Dedifferentiated amniotic fluid mesenchymal stem cell (primary cell): ENCODE measurements around the gene COA8.

Source experiments
- DNase-seq: peaks from one replicate; pipeline ENCODE4 v3.0.0-alpha.2; 2016; ENCODE audit errors: extremely low spot score

Gene COA8

GRCh38 chr14:103548463-103549351, 14.1 kb upstream of the COA8 start:
- DNase-seq = no peak

GRCh38 chr14:103549361-103550311, 13.1 kb upstream of the COA8 start:
- DNase-seq = no peak

- DNase-seq = no peak
These were observed 12.1 kb upstream of the COA8 start for GRCh38 chr14:103550451-103551337.

- DNase-seq = no peak
These were observed 11.4 kb upstream of the COA8 start for GRCh38 chr14:103551338-103551762.

- DNase-seq = peak; percentile 73
These were observed 10.5 kb upstream of the COA8 start for GRCh38 chr14:103552011-103552845.

GRCh38 chr14:103552846-103553210, 9.9 kb upstream of the COA8 start:
- DNase-seq = no peak

GRCh38 chr14:103555559-103556337, 7.0 kb upstream of the COA8 start:
- DNase-seq = no peak

GRCh38 chr14:103556946-103557758, 5.6 kb upstream of the COA8 start:
- DNase-seq = no peak

GRCh38 chr14:103558071-103558882, 4.5 kb upstream of the COA8 start:
- peak; percentile 43 for DNase-seq

GRCh38 chr14:103559766-103560165, 3.0 kb upstream of the COA8 start:
- no peak for DNase-seq

- DNase-seq = no peak
These were observed 2.1 kb upstream of the COA8 start for GRCh38 chr14:103560691-103561090.

GRCh38 chr14:103561381-103562178, 1.2 kb upstream of the COA8 start:
- DNase-seq = peak; percentile 38

GRCh38 chr14:103562179-103562428, 656 bp upstream of the COA8 start:
- no peak for DNase-seq

- DNase-seq = no peak
These were observed 463 bp downstream of the COA8 start for GRCh38 chr14:103563226-103563620.

- no peak for DNase-seq
These were observed 1.2 kb downstream of the COA8 start for GRCh38 chr14:103563844-103564505.

- DNase-seq = no peak
These were observed 6.2 kb downstream of the COA8 start for GRCh38 chr14:103568952-103569351.

- no peak for DNase-seq
These were observed 6.6 kb downstream of the COA8 start for GRCh38 chr14:103569408-103569807.
